Prostate gland (tissue), 2 donors: ENCODE results near the gene MIA. TPM values are rescaled to one million over a fixed set of nuclear protein-coding genes. Genes with fewer than 3 reads are reported as not detected.

Experiments
- DNase-seq: peaks from one replicate; pipeline ENCODE4 v3.0.0-alpha.2; 2019; ENCODE audit warnings: low spot score
- H3K27ac ChIP-seq, 2 donors: fragments of 200-600 bp; sonication (generic); 2 replicates each; pipeline ENCODE4 v1.5.1; 2017 to 2019
- H3K27me3 ChIP-seq: fragments of 200-600 bp; sonication (generic); replicated peaks from 2 replicates; pipeline ENCODE4 v1.5.1; 2019; ENCODE audit not compliant: insufficient read depth
- H3K36me3 ChIP-seq, 2 donors: fragments of 200-600 bp; sonication (generic); 1 replicate in 1 of 2; 2 replicates in 1 of 2; pipeline versions ENCODE4 v1.5.1 to v1.8.1; 2017 to 2019
- H3K4me1 ChIP-seq: fragments of 200-600 bp; sonication (generic); replicated peaks from 2 replicates; pipeline ENCODE4 v1.5.1; 2019
- H3K4me3 ChIP-seq, 2 donors: fragments of 200-600 bp; sonication (generic); 2 replicates each; pipeline ENCODE4 v1.5.1; 2017 to 2019
- H3K9me3 ChIP-seq: fragments of 200-600 bp; sonication (generic); 2 replicates; pipeline ENCODE4 v1.5.1; 2017
- POLR2A ChIP-seq: fragments of 450-650 bp; IDR thresholded peaks from one replicate; pipeline ENCODE4 v1.6.1; 2016; ENCODE audit warnings: antibody characterized with exemption, mild to moderate bottlenecking
- POLR2AphosphoS5 ChIP-seq: sonication (generic); formaldehyde crosslinking; IDR thresholded peaks from one replicate; pipeline ENCODE4 v1.6.1; 2017; ENCODE audit warnings: antibody characterized with exemption
- WGBS: methylation state at CpG from one replicate; pipeline ENCODE4 v1.1.5; 2018; 5-methylcytosine and 5-hydroxymethylcytosine counted together
- intact Hi-C: fragments of 100-400 bp; cut with DNase I; formaldehyde crosslinking; loops from one replicate; pipeline ENCODE4 v1.14.2; 2022
- total RNA-seq, 2 donors: library from RNA; depleted of rRNA; stranded (reverse); fragments of >200 nt; gene quantifications; one replicate each; pipeline ENCODE4 v1.1.0, GENCODE V29; 2016
- TF ChIP-seq, protein P1 (sequence below), 4 experiments: fragments of 200-600 bp in 2 of 4; fragments of 450-650 bp in 2 of 4; sonication (generic) in 2 of 4; IDR thresholded peaks; 1 replicate in 3 of 4; 2 replicates in 1 of 4; pipeline ENCODE4 v1.5.1; 2016 to 2019; ENCODE audit warnings: antibody characterized with exemption in 4 of 4, mild to moderate bottlenecking in 2 of 4, moderate library complexity in 2 of 4

The MIA gene
- total RNA-seq, 2 donors from 2014 or later: 2.7 to 5.0 TPM

DNA sequence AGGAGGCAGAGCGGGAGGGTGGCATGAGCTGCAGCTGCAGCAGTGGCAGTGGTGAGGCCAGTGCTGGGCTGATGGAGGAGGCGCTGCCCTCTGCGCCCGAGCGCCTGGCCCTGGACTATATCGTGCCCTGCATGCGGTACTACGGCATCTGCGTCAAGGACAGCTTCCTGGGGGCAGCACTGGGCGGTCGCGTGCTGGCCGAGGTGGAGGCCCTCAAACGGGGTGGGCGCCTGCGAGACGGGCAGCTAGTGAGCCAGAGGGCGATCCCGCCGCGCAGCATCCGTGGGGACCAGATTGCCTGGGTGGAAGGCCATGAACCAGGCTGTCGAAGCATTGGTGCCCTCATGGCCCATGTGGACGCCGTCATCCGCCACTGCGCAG is 25.7 kb downstream of the MIA start:
- peak overlapping the region; percentile 93 to 97 for H3K27ac ChIP-seq
- H3K4me1 ChIP-seq: peaks cover 55% of the 10 kb centered on the region
- intact Hi-C loops: no loop called here
- peaks cover 0 to 6% of the 10 kb centered on the region in 2 donors for H3K36me3 ChIP-seq
- peak overlapping the region in 1 of 2 donors; percentile 98 for H3K4me3 ChIP-seq
- 86% methylated on average over 26 of the region's 27 CpGs for WGBS
- no peak for TF ChIP-seq POLR2AphosphoS5
- TF ChIP-seq, protein P1, sequence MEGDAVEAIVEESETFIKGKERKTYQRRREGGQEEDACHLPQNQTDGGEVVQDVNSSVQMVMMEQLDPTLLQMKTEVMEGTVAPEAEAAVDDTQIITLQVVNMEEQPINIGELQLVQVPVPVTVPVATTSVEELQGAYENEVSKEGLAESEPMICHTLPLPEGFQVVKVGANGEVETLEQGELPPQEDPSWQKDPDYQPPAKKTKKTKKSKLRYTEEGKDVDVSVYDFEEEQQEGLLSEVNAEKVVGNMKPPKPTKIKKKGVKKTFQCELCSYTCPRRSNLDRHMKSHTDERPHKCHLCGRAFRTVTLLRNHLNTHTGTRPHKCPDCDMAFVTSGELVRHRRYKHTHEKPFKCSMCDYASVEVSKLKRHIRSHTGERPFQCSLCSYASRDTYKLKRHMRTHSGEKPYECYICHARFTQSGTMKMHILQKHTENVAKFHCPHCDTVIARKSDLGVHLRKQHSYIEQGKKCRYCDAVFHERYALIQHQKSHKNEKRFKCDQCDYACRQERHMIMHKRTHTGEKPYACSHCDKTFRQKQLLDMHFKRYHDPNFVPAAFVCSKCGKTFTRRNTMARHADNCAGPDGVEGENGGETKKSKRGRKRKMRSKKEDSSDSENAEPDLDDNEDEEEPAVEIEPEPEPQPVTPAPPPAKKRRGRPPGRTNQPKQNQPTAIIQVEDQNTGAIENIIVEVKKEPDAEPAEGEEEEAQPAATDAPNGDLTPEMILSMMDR (IDR thresholded peaks at IDR 0.05): no peak
- TF ChIP-seq POLR2A: no peak
- no peaks in the 10 kb centered on the region for H3K9me3 ChIP-seq
- no peak for DNase-seq
- no peaks in the 10 kb centered on the region for H3K27me3 ChIP-seq

- DNase-seq: no peak
- TF ChIP-seq POLR2A: no peak
- no peak for TF ChIP-seq POLR2AphosphoS5
- TF ChIP-seq, protein P1 (IDR thresholded peaks at IDR 0.05): no peak
- peak overlapping the region in 1 of 2 donors; percentile 6 for H3K4me3 ChIP-seq
- 43% methylated on average over 13 of the region's 13 CpGs for WGBS
- peak overlapping the region; percentile 72 to 97 for H3K27ac ChIP-seq
- peaks cover 60% of the 10 kb centered on the region for H3K4me1 ChIP-seq
- intact Hi-C loops: no loop called here
- H3K36me3 ChIP-seq: peaks cover 0 to 6% of the 10 kb centered on the region in 2 donors
- no peaks in the 10 kb centered on the region for H3K27me3 ChIP-seq
- no peaks in the 10 kb centered on the region for H3K9me3 ChIP-seq
Measured at GRCh38 chr19:40801426-40802299, 26.3 kb downstream of the MIA start.

DNA sequence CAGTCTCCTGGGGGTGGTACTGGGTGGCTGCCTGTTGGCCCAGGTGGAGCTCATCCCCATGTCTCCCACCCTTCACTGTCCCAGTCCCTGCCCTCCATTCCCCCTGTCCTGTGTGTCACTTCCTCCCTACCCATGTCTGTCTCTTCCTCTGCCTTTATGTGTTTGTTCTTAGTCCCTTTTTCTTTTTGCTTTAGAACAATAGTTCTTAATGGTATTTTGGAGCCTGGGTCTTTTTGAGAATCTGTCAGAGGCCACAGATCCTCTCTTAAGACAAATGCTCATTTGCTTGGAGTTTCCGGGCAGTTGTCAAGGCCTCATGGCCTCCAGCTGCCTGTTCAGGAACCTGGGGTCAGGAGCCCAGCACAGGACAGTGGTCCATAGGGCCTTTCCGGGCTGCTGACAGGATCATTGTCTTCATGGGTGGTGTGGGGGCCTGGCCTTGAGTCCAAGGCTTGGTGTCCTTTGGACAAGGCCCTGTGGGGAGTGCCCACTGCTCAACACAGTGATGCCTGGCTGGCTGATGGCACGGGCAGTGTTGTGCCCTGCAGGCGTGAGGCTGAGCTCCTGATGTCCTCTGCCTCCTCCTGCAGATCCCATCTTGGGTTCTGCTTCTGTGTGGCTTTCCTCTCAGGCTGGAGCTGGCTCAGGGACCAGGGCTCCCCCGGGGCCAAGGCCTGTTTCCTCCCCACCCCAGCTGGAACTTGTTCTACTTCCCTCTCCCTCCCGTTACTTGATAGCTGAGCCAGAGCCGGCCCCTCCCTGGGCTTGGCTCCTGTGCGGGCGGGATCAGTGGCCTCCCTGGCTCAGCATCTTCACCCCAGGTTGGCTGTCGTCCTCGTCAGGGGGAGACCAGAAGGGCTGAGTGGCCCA is 27.2 kb downstream of the MIA start:
- WGBS: 12% methylated on average over 11 of the region's 11 CpGs
- Histone ChIP-seq H3K4me1 (peaks cover 67% of the 10 kb centered on the region), H3K27ac (peak overlapping the region; percentile 72 to 97), H3K36me3 (peaks cover 0 to 6% of the 10 kb centered on the region in 2 donors), H3K4me3 (peak overlapping the region in 1 of 2 donors; percentile 6), H3K27me3 (no peaks in the 10 kb centered on the region), H3K9me3 (no peaks in the 10 kb centered on the region)
- intact Hi-C loops: no loop called here
- TF ChIP-seq POLR2A: peak; percentile 24
- TF ChIP-seq POLR2AphosphoS5: peak; percentile 43
- TF ChIP-seq, protein P1 (IDR thresholded peaks at IDR 0.05): no peak
- DNase-seq: no peak

GRCh38 chr19:40803170-40803856 is 28.0 kb downstream of the MIA start:
- no peak for DNase-seq
- Histone ChIP-seq H3K27ac (peak overlapping the region; percentile 72 to 97), H3K4me1 (peaks cover 67% of the 10 kb centered on the region), H3K36me3 (peaks cover 0 to 6% of the 10 kb centered on the region in 2 donors), H3K9me3 (no peaks in the 10 kb centered on the region), H3K4me3 (no peak overlapping the region), H3K27me3 (no peaks in the 10 kb centered on the region)
- intact Hi-C loops: no loop called here
- WGBS: 35% methylated on average over 9 of the region's 9 CpGs
- peak; percentile 49 for TF ChIP-seq POLR2A
- TF ChIP-seq, protein P1 (IDR thresholded peaks at IDR 0.05): no peak
